ENCODE results near the gene LMX1B.

LMX1B gene

GRCh38 chr9:126676102-126676684 is 62.5 kb downstream of the LMX1B start:
- TF ChIP-seq, protein P1, sequence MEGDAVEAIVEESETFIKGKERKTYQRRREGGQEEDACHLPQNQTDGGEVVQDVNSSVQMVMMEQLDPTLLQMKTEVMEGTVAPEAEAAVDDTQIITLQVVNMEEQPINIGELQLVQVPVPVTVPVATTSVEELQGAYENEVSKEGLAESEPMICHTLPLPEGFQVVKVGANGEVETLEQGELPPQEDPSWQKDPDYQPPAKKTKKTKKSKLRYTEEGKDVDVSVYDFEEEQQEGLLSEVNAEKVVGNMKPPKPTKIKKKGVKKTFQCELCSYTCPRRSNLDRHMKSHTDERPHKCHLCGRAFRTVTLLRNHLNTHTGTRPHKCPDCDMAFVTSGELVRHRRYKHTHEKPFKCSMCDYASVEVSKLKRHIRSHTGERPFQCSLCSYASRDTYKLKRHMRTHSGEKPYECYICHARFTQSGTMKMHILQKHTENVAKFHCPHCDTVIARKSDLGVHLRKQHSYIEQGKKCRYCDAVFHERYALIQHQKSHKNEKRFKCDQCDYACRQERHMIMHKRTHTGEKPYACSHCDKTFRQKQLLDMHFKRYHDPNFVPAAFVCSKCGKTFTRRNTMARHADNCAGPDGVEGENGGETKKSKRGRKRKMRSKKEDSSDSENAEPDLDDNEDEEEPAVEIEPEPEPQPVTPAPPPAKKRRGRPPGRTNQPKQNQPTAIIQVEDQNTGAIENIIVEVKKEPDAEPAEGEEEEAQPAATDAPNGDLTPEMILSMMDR (IDR thresholded peaks at IDR 0.05), result no peak

- TF ChIP-seq, protein P1 (IDR thresholded peaks at IDR 0.05), result no peak
Measured at GRCh38 chr9:126676685-126677143, 63.0 kb downstream of the LMX1B start.

DNA sequence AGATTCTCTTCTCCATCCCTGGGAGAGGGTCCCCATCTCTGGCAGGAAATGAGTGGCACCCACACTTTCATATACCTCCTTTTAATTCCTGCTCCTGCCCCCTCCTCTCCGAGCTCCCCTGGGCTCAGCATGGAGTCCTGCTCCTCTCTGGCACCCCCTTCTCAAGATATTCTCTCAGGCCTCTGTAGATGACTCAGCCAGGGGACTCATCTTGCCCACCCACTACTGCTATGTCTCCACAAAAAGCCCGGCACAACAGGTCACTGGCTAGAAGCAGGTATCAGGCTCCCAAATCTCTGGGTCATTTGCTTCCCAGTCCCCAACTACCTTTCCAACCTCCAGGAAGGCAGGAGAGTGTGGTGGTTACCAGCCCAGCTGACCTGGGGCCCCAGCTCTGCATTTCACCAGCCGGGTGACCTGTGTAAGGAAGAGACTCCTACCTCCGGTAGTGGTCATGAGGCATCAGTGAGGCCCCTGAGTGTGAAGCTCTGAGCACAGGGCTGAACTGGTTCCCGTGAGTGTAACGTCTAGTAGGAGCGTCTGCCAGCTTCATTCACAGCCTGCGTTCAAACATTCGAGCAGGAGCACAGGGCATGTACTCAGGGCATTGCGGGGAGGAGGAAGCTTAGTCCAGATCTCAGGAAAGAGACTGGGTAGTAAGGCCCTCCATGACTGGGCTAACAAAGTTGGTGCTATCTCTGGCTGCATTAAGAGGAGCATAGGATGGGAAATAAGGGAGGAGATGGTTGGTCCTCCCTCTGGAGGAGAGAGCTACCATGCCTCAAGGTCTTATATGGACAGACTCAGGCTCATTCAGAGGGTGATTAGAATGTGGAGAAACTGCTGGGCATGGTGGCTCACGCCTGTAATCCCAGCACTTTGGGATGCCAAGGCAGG is 63.7 kb downstream of the LMX1B start:
- TF ChIP-seq, protein P1 (IDR thresholded peaks at IDR 0.05), result no peak

DNA sequence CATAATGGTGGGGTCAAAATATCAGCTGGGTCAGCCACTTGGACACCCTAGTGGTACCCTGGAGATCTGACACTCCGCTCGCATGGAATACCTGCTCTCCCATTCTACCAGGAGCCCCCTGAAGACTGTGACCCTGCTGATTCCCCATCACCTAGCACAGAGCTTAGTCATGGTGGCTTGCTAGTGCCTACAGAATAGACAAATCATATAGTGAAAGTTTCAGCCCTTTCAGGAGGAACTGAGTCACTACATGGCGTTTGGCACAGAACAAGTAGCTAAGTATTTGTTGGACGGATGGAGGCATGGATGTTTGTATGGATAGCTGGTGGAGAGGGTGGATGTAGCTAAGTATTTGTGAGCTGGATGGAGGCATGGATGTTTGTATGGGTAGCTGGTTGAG is 65.3 kb downstream of the LMX1B start:
- TF ChIP-seq, protein P1 (IDR thresholded peaks at IDR 0.05), result no peak

DNA sequence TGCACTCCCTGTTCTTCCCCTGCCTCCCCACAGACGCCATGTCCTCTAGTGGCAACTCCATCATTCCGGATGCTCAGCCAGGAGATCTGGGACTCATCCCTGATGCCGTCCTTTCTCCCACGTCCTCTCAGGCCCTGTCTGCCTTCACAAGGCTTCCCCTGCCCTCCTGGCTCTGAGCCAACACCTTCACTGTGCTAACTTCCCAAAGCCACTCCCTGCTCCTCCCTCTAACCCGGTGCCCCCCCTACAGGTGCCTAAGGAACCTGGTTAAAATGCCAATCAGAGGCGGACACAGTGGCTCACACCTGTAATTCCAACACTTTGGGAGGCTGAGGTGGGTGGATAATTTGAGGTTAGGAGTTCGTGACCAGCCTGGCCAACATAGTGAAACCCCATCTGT is 67.6 kb downstream of the LMX1B start:
- TF ChIP-seq, protein P1 (IDR thresholded peaks at IDR 0.05), result no peak

- TF ChIP-seq, protein P1 (IDR thresholded peaks at IDR 0.05), result no peak
Measured at GRCh38 chr9:126682113-126682810, 68.5 kb downstream of the LMX1B start.

DNA sequence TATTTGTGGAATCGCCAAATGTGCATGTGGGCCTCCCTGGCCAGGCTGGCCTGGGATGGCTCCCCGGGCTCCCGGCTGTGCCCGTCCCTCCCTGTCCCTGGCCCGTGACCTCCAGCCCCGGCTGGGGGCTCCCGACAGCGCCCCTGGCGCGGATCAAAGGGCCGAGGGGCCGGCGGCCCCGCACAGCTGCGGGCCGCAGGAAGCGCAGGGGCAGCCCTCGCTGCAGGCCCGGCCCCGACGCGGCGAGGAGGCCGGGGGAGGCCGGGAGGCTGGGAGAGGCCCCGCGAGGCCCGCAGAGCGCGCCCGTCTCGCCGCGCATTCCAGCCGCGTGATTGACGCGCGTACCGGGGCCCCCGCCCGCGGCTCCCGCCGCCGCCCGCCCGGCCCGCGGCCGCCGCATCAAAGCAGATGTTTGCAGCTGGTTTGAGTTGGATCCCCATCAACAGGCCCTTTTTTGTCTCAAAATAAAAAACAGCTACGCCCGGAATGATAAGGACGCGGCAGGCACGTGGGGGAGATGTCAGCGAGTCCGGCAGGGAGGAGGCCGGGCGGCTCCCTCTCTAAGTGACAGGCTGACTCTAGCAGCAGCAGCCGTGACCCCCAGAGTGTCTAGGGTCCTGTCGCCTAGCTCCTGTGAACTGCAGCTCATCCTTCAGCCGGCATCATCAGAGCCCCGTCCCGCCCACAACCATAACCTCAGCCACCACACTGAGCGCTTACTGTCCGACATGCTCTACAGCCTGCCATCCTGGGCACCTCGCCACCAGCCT is 69.4 kb downstream of the LMX1B start:
- TF ChIP-seq, protein P1 (IDR thresholded peaks at IDR 0.05), result no peak

Data from LNCAP (cell line).